ENCODE results near the gene GJB6.

The GJB6 gene

DNA sequence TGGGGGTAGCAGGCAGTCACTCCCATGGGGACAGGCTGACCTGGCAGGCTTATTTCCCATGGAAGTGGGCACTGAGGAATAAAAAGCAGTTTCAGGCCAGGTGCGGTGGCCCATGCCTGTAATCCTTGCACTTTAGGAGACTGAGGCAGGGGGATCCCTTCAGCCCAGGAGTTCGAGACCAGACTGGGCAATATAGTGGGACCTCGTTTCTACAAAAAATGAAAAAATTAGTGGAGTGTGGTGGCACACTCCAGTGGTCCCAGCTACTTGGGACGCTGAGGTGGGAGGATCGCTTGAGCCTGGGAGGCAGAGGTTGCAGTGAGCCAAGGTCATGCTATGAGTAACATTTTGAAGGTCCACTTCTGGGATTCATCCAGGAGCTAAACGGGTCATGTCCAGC, 45.3 kb downstream of the GJB6 start:
- DNase-seq (ENCODE audit: low read depth), result no peak

- DNase-seq (ENCODE audit: low read depth), result no peak
Measured at GRCh38 chr13:20185366-20186056, 46.6 kb downstream of the GJB6 start.

DNA sequence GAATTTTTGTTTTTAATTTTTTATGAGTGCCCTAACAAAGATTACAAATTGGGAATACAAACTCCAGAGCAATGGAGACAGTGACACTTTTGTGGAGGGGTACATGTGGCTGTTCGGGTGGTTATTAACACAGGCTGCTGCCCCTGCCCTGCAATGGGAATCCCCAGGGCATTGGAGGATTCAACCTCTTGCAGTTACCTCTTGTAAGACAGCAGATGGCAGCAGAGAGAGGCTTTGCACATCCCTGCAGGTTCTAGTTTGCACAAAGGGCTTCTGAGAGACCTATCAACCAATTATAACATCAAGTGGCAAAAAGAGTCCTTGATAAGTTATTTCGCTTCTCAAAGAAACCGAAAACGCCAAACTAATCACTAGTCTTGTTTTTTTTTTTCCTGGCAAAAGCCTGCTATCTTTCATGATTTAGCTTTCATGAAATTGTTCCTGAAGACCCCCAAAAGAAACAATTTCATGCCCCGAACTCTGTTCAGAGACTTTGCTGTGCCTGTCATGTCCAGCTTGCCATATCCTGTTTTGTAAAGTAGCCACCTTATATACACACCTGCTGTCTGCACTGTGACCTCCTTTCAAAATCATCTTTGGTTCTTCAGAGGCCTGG, 49.8 kb downstream of the GJB6 start:
- no peak for DNase-seq (ENCODE audit: low read depth)

GRCh38 chr13:20181188-20181587, 50.9 kb downstream of the GJB6 start:
- no peak for DNase-seq (ENCODE audit: low read depth)

DNA sequence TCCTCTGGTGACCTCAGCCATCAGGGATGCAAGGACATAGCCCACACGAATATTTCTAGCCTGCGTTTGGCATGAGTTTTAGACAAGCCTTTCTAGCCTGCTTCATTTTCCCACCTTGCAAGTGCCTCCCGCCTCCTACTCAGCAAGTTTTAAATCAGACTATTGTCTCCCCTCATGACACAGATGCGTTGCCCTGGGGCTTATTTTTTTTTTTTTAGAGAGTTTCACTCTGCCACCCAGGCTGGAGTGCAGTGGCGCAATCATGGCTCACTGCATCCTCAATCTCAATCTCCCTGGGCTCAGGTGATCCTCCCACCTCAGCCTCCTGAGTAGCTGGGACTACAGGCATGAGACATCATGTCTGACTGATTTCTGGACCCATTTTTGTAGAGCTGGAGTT, 54.0 kb downstream of the GJB6 start:
- DNase-seq (ENCODE audit: low read depth), result no peak

GRCh38 chr13:20177049-20177831, 54.9 kb downstream of the GJB6 start:
- no peak for DNase-seq (ENCODE audit: low read depth)

DNA sequence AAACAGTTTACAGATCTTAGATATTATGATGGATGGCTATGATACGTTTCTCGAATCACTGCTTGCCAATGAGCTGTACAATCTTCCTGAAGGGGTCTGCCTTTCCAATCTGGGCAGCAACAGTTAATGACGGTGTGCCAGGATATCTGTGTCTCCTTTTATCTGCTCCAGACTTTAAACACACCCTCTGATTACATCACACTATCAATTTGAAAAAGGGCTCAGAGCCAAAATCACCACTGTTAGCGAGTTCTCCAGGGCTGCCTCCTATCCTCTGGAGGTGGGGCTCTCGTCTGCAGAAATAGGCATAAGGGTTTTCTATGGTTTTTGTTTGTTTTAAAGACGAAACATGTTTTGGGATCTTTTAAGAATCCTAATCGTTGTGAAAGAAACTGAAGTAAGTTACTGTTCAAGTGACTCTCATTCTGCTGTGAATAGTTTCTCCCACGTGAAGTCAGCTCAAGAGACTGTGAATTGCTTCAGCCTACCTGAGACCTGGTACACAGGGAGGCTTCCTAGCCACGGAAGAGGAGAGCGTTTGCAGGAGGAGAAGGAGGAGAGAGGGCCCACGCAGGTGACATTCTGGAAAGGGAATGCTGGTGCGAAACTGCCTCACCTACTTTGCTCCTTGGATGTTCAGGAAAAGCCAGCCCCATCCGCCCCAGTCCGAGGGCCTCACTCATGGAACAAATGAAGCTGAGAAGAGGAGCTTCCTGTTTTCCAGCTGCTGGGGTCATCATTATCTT, 56.0 kb downstream of the GJB6 start:
- DNase-seq (ENCODE audit: low read depth), result no peak

DNA sequence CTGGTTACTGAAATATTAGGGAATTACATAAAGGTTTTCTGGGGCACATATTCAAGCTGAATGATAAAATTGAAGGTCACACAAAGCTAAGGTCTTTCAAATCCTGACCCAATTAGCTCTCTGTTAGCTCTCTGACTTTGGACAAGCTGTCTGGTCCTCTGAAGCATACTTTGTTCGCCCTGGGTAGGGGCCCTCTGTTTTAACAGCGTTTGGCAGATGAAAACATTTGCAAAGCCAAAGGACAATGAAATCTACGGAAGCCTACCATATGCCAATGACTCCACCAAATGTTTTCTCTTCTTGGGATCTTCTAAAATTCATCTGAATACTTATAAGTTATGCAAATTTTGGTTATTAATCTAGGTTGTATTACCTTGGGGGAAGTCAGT, 56.7 kb downstream of the GJB6 start:
- DNase-seq (ENCODE audit: low read depth), result no peak

DNA sequence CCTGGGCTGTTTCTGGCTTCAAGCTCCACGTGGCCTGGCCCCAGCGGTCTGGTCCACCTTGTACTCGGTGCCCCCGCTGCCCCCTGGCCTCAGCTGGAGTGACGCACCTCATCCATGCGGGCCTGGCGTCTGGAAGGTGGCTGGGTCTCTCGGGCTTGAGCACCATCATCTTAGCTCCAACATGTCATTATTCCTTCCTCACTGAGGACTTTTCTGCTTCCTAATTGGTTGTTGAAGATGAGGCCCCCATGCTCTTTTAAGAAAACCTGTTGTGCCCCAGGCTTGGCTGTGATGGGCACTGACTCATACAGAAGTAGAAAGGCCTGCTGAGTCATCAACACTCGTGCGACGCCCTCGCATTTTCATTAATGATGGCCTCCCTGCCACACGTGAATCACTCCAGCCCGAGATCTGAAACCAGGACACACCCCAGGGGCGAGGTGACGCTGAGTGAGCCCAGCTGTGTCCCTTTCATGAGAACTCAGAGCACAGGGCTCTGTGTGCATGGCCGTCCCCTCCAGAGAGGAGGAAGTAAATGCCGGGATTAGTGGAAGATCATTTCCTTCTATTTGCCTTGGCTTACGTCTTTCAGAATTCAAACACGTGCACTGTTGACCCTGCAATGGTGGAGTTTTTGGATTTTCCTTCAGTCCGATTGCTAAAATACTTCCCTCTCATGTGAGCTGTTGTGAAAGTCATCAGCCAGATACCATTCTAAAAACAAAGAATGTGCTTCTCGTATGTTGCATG, 57.3 kb downstream of the GJB6 start:
- peak; percentile 46 for DNase-seq (ENCODE audit: low read depth)

DNA sequence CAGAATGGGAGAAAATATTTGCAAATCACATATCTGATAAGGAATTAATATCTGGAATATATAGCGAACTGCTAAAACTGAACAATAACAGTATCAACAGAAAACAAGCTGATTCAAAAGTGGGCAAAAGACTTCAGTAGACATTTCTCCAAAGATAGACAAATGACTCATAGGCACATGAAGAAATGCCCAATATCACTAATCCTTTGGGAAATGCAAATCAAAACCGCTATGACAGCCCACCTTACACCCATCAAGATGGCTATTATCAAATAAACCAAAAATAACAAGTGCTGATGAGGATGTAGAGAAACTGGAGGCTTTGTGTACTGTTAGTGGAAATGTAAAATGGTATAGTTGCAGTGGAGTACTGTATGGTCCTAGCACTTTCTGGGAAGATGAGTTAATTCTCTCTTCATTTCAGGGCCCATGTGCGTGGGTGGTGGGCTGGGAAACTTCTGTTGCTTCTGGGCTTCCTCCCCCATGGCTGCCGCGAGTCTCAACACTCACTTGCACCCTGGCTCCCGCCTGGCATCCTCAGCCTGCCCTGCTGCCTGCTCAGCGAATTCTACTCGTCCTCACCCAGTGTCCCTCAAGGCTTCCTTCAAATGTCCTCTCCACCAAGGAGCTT, 58.9 kb downstream of the GJB6 start:
- DNase-seq (ENCODE audit: low read depth), result no peak
